A549 (cell line): ENCODE measurements around the gene FAM193A.

Experiments
- POLR2AphosphoS2 ChIP-seq: conservative IDR thresholded peaks from 2 replicates; pipeline ENCODE4 v1.6.1; 2012; ENCODE audit warnings: low read length, improper control_type of control experiment, inconsistent platforms
- TF ChIP-seq, protein P1 (sequence below): fragments of >200 bp; sonication (Bioruptor Twin); formaldehyde crosslinking; IDR thresholded peaks from 3 replicates; pipeline ENCODE4 v1.5.1; 2016

DNA sequence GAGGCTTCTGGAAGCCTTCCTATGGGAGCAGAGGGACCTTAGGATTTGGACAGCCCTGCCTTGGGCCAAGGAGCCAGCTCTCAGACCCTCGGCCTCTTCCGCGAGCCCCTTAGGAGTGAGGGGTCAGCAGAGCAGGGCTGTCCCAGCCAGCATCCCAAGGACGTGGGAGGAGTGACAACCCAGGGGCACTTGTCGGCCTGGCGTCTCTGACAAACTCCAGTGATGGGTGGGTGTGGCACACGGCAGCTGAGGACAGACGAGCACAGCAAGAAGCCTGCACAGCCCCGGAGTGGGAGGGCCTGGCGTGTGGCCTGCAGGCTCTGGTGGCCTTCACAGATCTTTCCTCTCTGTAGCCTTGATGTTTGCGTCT lies 231.2 kb downstream of the FAM193A start:
- TF ChIP-seq, protein P1, sequence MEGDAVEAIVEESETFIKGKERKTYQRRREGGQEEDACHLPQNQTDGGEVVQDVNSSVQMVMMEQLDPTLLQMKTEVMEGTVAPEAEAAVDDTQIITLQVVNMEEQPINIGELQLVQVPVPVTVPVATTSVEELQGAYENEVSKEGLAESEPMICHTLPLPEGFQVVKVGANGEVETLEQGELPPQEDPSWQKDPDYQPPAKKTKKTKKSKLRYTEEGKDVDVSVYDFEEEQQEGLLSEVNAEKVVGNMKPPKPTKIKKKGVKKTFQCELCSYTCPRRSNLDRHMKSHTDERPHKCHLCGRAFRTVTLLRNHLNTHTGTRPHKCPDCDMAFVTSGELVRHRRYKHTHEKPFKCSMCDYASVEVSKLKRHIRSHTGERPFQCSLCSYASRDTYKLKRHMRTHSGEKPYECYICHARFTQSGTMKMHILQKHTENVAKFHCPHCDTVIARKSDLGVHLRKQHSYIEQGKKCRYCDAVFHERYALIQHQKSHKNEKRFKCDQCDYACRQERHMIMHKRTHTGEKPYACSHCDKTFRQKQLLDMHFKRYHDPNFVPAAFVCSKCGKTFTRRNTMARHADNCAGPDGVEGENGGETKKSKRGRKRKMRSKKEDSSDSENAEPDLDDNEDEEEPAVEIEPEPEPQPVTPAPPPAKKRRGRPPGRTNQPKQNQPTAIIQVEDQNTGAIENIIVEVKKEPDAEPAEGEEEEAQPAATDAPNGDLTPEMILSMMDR, result no peak
- no peak for TF ChIP-seq POLR2AphosphoS2
